Activated CD4-positive, CD25-positive, alpha-beta regulatory T cell treated with anti-CD3 and anti-CD28 coated beads, Interleukin-2, amount 50 U/mL, for 72 hours (primary cell): Measurements from ENCODE around the gene CHTF8.

Experiments
- DNase-seq: peaks from one replicate; pipeline ENCODE4 v3.0.0; 2021

Gene CHTF8

DNA sequence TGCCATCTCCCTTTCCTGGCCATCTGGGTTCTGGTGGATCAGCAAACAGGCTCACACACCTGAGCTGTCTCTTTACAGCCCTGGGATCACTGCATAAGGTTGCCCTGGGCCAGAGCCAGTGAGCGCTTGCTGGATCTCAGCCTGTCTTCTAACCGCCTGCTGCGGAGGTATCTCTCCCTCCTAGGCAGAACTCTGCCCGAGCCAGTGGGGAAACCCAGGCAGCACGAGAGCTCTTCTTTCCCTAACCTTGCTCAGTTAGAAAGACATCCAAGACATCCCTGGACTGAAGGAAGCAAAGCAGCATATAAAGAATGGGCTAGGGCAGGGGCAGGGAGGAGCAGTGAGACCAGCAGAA, 20.5 kb downstream of the CHTF8 start:
- no peak for DNase-seq

- DNase-seq: no peak
Measured at GRCh38 chr16:69111216-69111875, 21.0 kb downstream of the CHTF8 start.

DNA sequence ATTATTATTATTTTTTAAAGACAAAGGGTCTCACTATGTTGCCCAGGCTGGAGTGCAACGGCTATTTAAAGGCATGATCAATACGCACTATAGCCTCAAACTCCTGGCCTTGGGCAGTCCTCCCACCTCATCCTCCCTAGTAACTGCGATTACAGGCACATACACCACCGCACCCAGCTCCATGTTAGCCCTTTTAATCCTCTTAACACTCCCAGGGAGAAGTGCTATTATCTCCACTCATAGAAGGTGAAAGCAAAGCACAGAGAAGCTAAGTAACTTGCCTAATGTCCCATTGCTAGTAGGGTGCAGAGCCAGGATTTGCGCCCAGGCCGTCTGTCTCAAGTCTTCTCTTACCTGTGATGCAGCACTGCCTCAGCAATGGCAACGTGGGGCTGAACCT, 22.0 kb downstream of the CHTF8 start:
- DNase-seq: no peak

DNA sequence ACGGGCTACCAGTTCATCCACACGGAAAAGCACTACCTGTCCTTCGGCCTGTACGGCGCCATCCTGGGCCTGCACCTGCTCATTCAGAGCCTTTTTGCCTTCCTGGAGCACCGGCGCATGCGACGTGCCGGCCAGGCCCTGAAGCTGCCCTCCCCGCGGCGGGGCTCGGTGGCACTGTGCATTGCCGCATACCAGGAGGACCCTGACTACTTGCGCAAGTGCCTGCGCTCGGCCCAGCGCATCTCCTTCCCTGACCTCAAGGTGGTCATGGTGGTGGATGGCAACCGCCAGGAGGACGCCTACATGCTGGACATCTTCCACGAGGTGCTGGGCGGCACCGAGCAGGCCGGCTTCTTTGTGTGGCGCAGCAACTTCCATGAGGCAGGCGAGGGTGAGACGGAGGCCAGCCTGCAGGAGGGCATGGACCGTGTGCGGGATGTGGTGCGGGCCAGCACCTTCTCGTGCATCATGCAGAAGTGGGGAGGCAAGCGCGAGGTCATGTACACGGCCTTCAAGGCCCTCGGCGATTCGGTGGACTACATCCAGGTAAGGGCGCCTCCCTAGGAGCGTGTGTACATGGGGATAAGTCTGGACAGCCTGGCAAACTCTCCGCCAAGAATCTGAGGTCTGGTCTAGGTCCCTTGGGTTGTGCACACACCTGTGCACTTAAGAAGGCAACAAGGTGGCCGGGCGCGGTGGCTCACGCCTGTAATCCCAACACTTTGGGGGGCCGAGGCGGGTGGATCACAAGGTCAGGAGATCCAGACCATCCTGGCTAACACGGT, 22.7 kb downstream of the CHTF8 start:
- no peak for DNase-seq

DNA sequence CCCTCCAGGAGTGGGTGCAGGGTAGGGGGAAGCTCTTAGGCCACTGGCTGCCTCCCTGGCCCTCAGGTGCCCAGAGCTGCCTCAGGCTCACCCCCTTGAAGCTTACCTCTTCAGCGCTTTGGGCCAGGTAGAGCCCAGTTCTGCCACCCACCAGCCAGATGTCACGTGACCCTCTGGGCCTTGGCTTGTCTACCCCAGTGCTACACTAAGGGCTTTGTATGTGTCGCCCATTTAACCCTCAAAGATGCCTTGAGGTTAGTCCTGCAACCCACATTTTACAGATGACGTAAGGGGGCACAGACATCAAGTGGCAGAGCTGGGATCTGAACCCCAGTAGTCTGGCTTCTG, 23.5 kb downstream of the CHTF8 start:
- DNase-seq: no peak

DNA sequence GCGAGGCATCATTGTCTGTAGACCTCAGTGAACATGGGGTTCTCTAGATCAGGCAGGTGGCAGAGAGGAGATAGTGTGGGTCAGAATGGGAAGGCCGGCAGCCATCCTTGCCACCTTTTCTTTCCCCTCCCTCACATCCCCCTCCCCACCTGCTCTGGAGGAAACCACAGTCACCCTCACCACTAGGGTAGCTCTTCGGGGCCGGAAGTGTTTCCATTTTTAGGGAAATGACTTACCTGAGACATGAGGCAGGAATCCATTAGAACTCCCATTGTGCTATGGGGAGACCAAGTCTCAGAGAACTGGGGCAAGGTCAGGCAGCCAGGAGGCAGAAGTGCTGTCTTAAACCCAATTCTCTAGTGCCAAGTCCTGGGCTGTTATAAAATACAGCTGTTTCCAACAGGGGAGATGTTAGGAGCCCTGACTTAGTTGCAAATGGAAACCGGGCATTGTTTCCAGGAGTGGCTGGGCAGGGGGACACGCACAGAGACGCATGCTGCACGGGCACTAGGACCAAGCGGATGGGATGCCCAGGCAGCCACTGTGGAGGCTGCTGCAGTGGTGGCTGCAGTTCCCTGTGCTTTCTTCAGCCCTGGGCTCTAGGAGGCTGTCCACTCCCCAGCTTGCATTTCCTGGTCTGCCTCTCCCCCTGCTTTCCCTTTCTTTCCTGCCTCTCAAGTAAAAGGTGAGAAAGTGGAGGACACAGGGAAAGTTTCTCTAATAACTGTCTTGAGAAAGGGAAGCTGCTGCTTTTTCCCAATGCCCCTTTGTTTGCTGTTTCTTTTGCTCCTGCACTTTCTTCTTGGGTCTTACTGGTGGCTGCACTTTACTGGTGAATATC, 24.1 kb downstream of the CHTF8 start:
- no peak for DNase-seq

DNA sequence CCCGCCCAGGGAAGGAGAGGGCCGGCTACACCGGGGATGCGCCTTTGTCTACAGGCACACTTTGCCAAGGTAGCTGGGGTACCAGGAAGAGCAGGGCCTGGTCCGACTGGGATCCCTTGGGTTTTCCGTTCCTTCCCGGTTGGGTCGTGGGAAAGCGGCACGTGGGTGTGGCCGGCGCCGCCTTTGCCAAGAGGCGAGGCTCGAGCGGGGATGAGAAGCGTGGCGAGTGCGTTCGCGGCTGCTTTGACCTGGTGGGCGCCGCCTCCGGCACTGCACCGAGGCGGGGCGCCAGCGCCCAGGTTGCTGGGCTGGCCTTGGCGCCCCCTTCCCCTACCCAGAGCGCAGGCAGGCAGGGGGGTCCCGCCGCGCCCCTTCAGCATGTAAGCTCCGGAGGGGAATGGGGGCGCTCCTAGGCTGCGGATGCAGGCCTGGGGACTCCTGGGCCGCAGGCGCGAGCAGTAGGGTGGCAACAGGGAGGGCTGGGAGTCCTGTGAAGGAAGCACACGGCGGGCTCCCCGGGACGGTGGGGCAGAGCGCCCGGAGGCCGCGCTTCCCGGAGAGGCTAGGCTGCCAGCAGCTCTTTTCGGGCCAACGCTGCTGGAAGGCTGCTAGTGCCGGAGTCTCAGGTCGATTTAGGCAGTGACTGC, 24.9 kb downstream of the CHTF8 start:
- no peak for DNase-seq

- no peak for DNase-seq
Measured at GRCh38 chr16:69106491-69107315, 25.7 kb downstream of the CHTF8 start.

DNA sequence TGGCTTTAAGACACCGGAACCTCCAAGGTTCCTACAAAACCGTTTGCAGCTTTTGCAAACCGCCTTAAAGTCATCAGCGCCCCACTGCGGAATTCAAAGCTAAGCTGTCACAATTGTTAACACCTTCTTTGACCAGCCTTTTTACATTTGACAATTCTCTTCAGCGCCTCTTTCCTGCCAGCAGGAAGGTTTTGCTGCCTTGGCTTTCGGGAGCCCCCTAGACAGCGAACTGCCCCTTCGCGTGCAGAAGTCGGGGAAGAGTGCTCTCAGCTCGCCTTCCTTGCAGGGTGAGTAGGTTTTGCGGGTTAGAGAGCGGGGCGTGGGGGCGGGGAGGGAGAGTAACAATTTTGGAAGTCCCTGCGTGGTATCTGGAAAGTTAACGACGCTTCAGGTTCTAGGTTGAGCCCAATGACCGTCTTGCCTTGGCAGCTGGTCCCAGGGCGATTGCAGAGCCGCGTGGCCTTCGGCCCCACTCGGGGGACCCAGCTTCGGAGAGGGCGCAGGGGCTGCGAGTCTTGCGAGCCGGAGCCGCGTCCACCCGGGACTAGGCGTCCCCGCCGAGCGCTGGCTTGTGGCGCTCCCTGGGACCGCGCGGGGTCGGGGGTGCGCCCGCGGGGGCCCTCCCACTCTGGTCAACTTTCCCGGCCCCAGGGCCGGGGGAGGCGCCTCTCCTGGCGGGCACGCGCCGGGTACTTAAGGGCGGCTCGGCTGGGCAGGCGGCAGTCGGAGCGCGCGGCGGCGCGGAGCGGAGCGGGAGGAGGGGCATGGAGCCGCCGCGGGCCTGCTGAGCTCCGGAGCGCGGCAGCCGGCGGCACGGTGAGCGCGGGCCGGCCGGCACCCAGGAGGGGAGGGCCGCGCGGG, 26.7 kb downstream of the CHTF8 start, which contains the start of gene HAS3:
Gene HAS3, plus strand, starts transcription at position 153 of the 861 bp plus-strand sequence. CDS start 3,743 bp downstream, outside the sequence.
- DNase-seq: no peak

- DNase-seq: no peak
Measured at GRCh38 chr16:69100071-69100691, 32.2 kb downstream of the CHTF8 start.

GRCh38 chr16:69095193-69095592, 37.2 kb downstream of the CHTF8 start:
- no peak for DNase-seq

GRCh38 chr16:69094501-69094900, 37.9 kb downstream of the CHTF8 start:
- no peak for DNase-seq

DNA sequence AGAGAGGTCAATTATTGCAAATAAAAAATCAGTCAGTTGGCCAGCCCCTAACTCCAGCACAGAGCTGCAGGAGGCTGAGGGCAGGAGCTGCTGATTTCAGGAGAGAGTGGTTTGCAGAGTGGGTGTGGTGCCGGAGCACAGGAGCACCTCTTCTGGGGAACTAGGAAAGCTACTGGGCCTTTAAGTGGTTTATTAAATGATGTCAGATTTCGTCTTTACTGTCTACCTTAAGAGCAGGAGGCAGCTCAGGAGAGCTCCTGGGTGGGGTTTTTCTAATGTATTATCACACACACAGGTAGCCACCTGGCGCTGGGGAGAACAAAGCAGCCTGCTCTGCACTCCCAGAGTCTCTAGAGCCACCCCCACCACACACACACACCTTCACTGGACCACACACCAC, 38.4 kb downstream of the CHTF8 start:
- DNase-seq: no peak

GRCh38 chr16:69089091-69089910, 43.1 kb downstream of the CHTF8 start:
- no peak for DNase-seq

DNA sequence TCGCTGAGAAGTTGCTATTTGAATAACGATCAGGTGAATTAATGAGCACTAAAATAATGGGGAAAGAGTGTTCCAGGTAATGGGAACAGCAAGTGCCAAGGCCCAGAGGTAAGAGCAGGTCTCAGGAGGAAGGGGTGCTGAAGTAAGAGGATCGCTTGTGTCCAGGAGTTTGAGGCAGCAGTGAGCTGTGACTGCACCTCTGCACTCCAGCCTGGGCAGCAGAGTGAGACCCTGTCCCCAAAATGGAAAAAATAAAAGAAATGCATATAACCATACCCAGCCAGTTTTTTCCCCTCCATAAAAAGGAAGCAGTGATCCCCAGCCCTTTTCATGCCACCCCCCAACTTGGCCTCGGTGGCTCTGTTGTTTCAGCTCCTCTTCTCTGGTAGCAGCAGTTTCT, 43.7 kb downstream of the CHTF8 start:
- no peak for DNase-seq

DNA sequence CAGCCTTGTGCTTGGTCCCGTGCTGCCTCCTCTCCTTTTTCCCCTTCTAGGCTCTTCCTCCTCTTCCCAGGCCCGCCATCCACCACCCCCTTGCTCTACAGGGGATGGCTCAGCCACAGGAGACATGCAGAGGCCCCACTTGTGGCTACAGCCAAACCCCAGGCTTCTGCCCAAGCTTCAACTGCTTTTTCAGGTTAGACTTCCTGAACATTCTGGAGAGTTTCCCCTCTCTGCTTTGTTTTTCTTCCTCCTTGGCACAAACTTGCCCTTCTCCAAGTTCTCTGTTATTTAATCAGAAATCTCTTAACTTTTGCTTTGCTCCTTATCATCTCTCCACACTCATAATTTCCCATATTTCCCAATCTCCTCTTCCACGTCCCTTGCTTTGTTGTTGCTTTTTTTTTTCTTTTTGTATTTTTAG, 45.2 kb downstream of the CHTF8 start:
- DNase-seq: no peak

DNA sequence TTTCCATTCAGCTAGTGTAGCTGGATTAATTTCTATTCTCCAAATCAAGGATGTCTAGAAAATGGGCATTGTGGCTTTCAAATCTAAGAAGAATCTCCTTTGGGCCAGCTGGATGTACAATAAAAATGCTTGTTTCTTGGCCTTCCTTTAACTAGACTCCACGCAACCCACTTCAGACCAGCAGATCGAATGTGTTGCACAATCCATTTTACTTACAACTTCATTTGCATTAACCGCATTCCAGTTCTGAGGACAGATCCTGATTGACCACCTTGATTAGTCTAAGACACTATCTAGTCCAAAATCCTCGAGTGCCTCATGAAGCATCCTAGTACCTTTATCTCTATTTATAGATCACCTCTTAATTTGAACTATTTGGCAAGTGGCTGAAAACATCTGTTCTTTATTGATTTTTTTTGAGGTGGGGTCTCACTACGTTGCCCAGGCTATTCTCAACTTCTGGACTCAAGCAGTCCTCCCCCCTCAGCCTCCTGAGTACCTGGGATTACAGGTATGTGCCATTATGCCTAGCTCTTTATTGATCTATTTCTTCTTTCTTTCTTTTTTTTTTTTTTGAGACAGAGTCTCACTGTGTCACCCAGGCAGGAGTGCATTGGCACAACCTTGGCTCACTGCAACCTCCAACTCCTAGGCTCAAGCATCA, 47.2 kb downstream of the CHTF8 start:
- no peak for DNase-seq

GRCh38 chr16:69084289-69084688, 48.1 kb downstream of the CHTF8 start:
- DNase-seq: no peak

GRCh38 chr16:69083306-69083941, 49.0 kb downstream of the CHTF8 start:
- no peak for DNase-seq
